ENCODE measurements around the gene KRT36. TPM values are rescaled to one million over a fixed set of nuclear protein-coding genes. Genes with fewer than 3 reads are reported as not detected.

The KRT36 gene
- total RNA-seq, 1 donor from 2014 or later: not detected

GRCh38 chr17:41511716-41512115 is 22.0 kb upstream of the KRT36 start:
- Histone ChIP-seq H3K9me3 (ENCODE audit: low read depth) (no peaks in the 10 kb centered on the region), H3K4me1 (peaks cover 15% of the 10 kb centered on the region), H3K9ac (no peak overlapping the region), H3K27ac (no peak overlapping the region), H2AFZ (replicated peaks) (no peak overlapping the region), H3K4me2 (no peak overlapping the region), H3K27me3 (no peaks in the 10 kb centered on the region), H3K4me3 (no peak overlapping the region), H3K79me2 (ENCODE audit: low read depth) (no peaks in the 10 kb centered on the region), H3K36me3 (no peaks in the 10 kb centered on the region), H4K20me1 (ENCODE audit: low read depth) (no peaks in the 10 kb centered on the region), H3F3A (ENCODE audit: low read depth) (no peaks in the 10 kb centered on the region)
- TF ChIP-seq CTCF (IDR thresholded peaks at IDR 0.05) (no peak), EZH2phosphoT487 (IDR thresholded peaks at IDR 0.05) (no peak), EZH2 (IDR thresholded peaks at IDR 0.05) (no peak)
- H3K27ac Mint-ChIP-seq: no peak overlapping the region
- peaks cover 15% of the 10 kb centered on the region for H3K27me3 Mint-ChIP-seq (ENCODE audit: insufficient read depth, low read depth)
- no peaks in the 10 kb centered on the region for H3K36me3 Mint-ChIP-seq
- H3K4me3 Mint-ChIP-seq: no peak overlapping the region
- no peaks in the 10 kb centered on the region for H3K9me3 Mint-ChIP-seq
- DNase-seq (ENCODE audit: low spot score): no peak
- H3K4me1 Mint-ChIP-seq: peaks cover 16% of the 10 kb centered on the region

- H3K27ac Mint-ChIP-seq: no peak overlapping the region
- peaks cover 16% of the 10 kb centered on the region for H3K4me1 Mint-ChIP-seq
- Histone ChIP-seq H2AFZ (replicated peaks) (no peak overlapping the region), H3K9ac (no peak overlapping the region), H3K27me3 (no peaks in the 10 kb centered on the region), H3K4me2 (no peak overlapping the region), H4K20me1 (ENCODE audit: low read depth) (no peaks in the 10 kb centered on the region), H3K79me2 (ENCODE audit: low read depth) (no peaks in the 10 kb centered on the region), H3K27ac (no peak overlapping the region), H3K36me3 (no peaks in the 10 kb centered on the region), H3K4me1 (peaks cover 15% of the 10 kb centered on the region), H3K4me3 (no peak overlapping the region), H3F3A (ENCODE audit: low read depth) (no peaks in the 10 kb centered on the region), H3K9me3 (ENCODE audit: low read depth) (no peaks in the 10 kb centered on the region)
- peak; percentile 36 for DNase-seq (ENCODE audit: low spot score)
- H3K4me3 Mint-ChIP-seq: no peak overlapping the region
- H3K27me3 Mint-ChIP-seq (ENCODE audit: insufficient read depth, low read depth): peaks cover 15% of the 10 kb centered on the region
- TF ChIP-seq EZH2phosphoT487 (IDR thresholded peaks at IDR 0.05): no peak
- no peak for TF ChIP-seq EZH2 (IDR thresholded peaks at IDR 0.05)
- TF ChIP-seq CTCF (IDR thresholded peaks at IDR 0.05): no peak
- no peaks in the 10 kb centered on the region for H3K9me3 Mint-ChIP-seq
- no peaks in the 10 kb centered on the region for H3K36me3 Mint-ChIP-seq
These were observed 21.4 kb upstream of the KRT36 start for GRCh38 chr17:41511116-41511515.

DNA sequence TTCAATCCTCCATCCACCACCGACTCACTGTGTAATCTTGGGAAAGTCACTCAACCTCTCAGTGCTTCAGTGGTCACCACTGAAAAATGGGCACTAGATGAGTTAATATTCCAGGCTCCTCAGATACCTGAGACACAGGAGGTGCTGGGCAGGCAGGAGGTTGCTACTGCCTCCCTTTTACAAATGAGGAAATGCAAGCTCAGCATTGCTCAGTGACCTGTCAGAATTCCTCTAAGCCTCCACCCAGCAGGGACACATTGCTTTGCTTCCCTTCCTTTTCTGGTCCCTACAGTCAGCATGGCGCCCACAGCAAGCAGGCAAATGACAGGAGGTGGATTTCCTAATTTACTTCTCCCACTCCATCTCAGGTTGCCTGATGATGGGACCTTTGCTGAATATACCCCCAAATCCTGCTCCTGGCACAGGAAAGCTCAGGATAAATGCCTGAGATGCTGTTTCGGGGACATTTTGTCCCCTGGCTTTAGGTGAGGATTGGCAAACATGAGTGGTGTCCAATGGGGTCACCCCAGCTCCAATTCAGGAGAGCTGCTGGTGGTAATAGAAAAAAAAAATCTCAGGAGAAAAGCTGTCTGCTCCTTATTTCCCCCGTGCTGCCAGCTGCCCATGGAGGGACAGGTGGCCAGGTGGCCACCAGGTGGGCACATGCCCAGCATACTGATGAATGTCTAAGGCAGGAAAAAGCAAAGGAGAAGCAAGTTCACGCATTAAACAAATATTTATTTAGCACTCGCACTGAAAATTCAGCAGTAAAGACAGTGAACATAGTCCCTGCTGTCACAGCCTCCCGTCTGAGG is 20.7 kb upstream of the KRT36 start:
- peaks cover 16% of the 10 kb centered on the region for H3K4me1 Mint-ChIP-seq
- no peaks in the 10 kb centered on the region for H3K27me3 ChIP-seq
- no peaks in the 10 kb centered on the region for H4K20me1 ChIP-seq (ENCODE audit: low read depth)
- no peaks in the 10 kb centered on the region for H3K9me3 ChIP-seq (ENCODE audit: low read depth)
- H3K36me3 Mint-ChIP-seq: no peaks in the 10 kb centered on the region
- no peak for DNase-seq (ENCODE audit: low spot score)
- H3K36me3 ChIP-seq: no peaks in the 10 kb centered on the region
- peak overlapping the region; percentile 30 for H3K27ac Mint-ChIP-seq
- no peaks in the 10 kb centered on the region for H3K79me2 ChIP-seq (ENCODE audit: low read depth)
- no peak overlapping the region for H3K27ac ChIP-seq
- H3K4me2 ChIP-seq: peak overlapping the region; percentile 5
- H3K4me3 Mint-ChIP-seq: no peak overlapping the region
- H3K27me3 Mint-ChIP-seq (ENCODE audit: insufficient read depth, low read depth): peaks cover 14% of the 10 kb centered on the region
- no peak overlapping the region for H3K9ac ChIP-seq
- no peak overlapping the region for H3K4me3 ChIP-seq
- TF ChIP-seq CTCF (IDR thresholded peaks at IDR 0.05) (no peak), EZH2phosphoT487 (IDR thresholded peaks at IDR 0.05) (no peak), EZH2 (IDR thresholded peaks at IDR 0.05) (no peak)
- no peaks in the 10 kb centered on the region for H3F3A ChIP-seq (ENCODE audit: low read depth)
- H3K4me1 ChIP-seq: peaks cover 15% of the 10 kb centered on the region
- no peaks in the 10 kb centered on the region for H3K9me3 Mint-ChIP-seq
- no peak overlapping the region for H2AFZ ChIP-seq (replicated peaks)

All from neural progenitor cell (in vitro differentiated cells).